ENCODE measurements around the gene FOXK1. TPM values are rescaled to one million over a fixed set of nuclear protein-coding genes. Genes with fewer than 3 reads are reported as not detected.
A peak's percentile ranks its signal among the peaks of the same experiment; 100 is the strongest.

FOXK1 gene
- total and polyA plus RNA-seq, 2 experiments from 2014 or later, result 2.3 to 12.7 TPM

DNA sequence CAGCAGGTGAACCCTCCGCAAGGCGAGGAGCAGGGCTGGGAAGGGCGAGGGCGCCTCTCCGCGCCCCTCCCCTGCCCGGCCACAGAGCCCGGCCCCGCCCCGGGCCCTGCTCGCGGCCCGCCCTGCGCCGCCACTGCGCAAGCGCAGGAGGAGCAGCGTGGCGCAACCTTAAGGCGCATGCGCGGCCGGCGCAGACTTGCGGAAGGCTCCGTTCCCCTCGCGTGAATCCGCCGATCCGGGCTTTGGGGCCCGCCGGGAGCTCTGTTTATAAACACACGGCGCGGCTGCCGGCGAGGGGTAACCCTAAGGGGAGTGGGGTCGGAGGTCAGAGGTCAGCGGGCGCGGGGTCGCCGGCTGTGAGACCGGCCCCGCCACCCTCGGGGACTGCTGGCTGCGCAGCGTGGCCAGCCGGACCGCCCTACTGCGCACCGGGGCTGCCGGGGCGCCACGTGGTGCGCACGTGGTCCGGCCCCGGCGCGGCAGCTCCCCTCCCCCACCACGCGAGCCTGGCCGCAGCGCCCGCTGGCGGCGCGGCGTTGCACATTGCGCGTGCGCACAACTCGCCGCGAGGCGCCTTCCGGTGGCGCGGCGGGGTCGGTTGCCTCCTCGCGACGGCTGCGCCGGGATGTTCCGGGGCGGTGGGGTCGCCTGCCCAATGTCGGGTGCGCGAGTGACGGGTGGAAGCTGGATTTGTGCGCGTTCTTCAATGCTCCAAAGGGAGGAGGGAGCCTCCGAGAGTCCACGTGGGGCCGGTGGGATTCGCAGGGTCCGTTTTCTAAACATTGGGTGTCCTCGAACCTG is 40.2 kb upstream of the FOXK1 start:
- DNase-seq (ENCODE audit: low spot score), result peak; percentile 95
- peaks cover 36% of the 10 kb centered on the region for H3K9me3 Mint-ChIP-seq
- Histone ChIP-seq H3K4me1 (ENCODE audit: insufficient read depth) (no peaks in the 10 kb centered on the region), H3K4me3 (peak overlapping the region; percentile 62), H3F3A (replicated peaks; ENCODE audit: low read depth) (no peaks in the 10 kb centered on the region), H3K27ac (ENCODE audit: low read depth) (peak overlapping the region; percentile 86; the same call in 1 of the 2 replicates), H3K27me3 (ENCODE audit: insufficient read depth) (peaks cover 9% of the 10 kb centered on the region), H3K4me2 (peak overlapping the region; percentile 85), H2AFZ (peak overlapping the region; percentile 90), H3K36me3 (ENCODE audit: insufficient read depth) (no peaks in the 10 kb centered on the region), H4K20me1 (replicated peaks; ENCODE audit: insufficient read depth) (no peaks in the 10 kb centered on the region), H3K9me2 (ENCODE audit: insufficient read depth) (peaks cover 7% of the 10 kb centered on the region), H3K79me2 (replicated peaks; ENCODE audit: insufficient read depth) (no peaks in the 10 kb centered on the region)
- H3K4me3 Mint-ChIP-seq, result peak overlapping the region; percentile 77
- H3K4me1 Mint-ChIP-seq, result no peaks in the 10 kb centered on the region; the same call in 2 of the 3 replicates
- peaks cover 10% of the 10 kb centered on the region for H3K36me3 Mint-ChIP-seq (ENCODE audit: low read depth)
- TF ChIP-seq, protein P1, sequence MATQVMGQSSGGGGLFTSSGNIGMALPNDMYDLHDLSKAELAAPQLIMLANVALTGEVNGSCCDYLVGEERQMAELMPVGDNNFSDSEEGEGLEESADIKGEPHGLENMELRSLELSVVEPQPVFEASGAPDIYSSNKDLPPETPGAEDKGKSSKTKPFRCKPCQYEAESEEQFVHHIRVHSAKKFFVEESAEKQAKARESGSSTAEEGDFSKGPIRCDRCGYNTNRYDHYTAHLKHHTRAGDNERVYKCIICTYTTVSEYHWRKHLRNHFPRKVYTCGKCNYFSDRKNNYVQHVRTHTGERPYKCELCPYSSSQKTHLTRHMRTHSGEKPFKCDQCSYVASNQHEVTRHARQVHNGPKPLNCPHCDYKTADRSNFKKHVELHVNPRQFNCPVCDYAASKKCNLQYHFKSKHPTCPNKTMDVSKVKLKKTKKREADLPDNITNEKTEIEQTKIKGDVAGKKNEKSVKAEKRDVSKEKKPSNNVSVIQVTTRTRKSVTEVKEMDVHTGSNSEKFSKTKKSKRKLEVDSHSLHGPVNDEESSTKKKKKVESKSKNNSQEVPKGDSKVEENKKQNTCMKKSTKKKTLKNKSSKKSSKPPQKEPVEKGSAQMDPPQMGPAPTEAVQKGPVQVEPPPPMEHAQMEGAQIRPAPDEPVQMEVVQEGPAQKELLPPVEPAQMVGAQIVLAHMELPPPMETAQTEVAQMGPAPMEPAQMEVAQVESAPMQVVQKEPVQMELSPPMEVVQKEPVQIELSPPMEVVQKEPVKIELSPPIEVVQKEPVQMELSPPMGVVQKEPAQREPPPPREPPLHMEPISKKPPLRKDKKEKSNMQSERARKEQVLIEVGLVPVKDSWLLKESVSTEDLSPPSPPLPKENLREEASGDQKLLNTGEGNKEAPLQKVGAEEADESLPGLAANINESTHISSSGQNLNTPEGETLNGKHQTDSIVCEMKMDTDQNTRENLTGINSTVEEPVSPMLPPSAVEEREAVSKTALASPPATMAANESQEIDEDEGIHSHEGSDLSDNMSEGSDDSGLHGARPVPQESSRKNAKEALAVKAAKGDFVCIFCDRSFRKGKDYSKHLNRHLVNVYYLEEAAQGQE (IDR thresholded peaks at IDR 0.05; ENCODE audit: unreplicated experiment), result peak; percentile 14
- TF ChIP-seq, protein P2, sequence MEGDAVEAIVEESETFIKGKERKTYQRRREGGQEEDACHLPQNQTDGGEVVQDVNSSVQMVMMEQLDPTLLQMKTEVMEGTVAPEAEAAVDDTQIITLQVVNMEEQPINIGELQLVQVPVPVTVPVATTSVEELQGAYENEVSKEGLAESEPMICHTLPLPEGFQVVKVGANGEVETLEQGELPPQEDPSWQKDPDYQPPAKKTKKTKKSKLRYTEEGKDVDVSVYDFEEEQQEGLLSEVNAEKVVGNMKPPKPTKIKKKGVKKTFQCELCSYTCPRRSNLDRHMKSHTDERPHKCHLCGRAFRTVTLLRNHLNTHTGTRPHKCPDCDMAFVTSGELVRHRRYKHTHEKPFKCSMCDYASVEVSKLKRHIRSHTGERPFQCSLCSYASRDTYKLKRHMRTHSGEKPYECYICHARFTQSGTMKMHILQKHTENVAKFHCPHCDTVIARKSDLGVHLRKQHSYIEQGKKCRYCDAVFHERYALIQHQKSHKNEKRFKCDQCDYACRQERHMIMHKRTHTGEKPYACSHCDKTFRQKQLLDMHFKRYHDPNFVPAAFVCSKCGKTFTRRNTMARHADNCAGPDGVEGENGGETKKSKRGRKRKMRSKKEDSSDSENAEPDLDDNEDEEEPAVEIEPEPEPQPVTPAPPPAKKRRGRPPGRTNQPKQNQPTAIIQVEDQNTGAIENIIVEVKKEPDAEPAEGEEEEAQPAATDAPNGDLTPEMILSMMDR (conservative IDR thresholded peaks at IDR 0.05; ENCODE audit: low read depth in 2 of 2), result peak in 1 of 2 experiments; percentile 58; a peak in 2 of 4 replicates
- TF ChIP-seq CREB1 (CRISPR knock-in tag; IDR thresholded peaks at IDR 0.05; ENCODE audit: low read depth), result peak; percentile 30; the same call in 1 of the 2 replicates
- TF ChIP-seq, protein P3, sequence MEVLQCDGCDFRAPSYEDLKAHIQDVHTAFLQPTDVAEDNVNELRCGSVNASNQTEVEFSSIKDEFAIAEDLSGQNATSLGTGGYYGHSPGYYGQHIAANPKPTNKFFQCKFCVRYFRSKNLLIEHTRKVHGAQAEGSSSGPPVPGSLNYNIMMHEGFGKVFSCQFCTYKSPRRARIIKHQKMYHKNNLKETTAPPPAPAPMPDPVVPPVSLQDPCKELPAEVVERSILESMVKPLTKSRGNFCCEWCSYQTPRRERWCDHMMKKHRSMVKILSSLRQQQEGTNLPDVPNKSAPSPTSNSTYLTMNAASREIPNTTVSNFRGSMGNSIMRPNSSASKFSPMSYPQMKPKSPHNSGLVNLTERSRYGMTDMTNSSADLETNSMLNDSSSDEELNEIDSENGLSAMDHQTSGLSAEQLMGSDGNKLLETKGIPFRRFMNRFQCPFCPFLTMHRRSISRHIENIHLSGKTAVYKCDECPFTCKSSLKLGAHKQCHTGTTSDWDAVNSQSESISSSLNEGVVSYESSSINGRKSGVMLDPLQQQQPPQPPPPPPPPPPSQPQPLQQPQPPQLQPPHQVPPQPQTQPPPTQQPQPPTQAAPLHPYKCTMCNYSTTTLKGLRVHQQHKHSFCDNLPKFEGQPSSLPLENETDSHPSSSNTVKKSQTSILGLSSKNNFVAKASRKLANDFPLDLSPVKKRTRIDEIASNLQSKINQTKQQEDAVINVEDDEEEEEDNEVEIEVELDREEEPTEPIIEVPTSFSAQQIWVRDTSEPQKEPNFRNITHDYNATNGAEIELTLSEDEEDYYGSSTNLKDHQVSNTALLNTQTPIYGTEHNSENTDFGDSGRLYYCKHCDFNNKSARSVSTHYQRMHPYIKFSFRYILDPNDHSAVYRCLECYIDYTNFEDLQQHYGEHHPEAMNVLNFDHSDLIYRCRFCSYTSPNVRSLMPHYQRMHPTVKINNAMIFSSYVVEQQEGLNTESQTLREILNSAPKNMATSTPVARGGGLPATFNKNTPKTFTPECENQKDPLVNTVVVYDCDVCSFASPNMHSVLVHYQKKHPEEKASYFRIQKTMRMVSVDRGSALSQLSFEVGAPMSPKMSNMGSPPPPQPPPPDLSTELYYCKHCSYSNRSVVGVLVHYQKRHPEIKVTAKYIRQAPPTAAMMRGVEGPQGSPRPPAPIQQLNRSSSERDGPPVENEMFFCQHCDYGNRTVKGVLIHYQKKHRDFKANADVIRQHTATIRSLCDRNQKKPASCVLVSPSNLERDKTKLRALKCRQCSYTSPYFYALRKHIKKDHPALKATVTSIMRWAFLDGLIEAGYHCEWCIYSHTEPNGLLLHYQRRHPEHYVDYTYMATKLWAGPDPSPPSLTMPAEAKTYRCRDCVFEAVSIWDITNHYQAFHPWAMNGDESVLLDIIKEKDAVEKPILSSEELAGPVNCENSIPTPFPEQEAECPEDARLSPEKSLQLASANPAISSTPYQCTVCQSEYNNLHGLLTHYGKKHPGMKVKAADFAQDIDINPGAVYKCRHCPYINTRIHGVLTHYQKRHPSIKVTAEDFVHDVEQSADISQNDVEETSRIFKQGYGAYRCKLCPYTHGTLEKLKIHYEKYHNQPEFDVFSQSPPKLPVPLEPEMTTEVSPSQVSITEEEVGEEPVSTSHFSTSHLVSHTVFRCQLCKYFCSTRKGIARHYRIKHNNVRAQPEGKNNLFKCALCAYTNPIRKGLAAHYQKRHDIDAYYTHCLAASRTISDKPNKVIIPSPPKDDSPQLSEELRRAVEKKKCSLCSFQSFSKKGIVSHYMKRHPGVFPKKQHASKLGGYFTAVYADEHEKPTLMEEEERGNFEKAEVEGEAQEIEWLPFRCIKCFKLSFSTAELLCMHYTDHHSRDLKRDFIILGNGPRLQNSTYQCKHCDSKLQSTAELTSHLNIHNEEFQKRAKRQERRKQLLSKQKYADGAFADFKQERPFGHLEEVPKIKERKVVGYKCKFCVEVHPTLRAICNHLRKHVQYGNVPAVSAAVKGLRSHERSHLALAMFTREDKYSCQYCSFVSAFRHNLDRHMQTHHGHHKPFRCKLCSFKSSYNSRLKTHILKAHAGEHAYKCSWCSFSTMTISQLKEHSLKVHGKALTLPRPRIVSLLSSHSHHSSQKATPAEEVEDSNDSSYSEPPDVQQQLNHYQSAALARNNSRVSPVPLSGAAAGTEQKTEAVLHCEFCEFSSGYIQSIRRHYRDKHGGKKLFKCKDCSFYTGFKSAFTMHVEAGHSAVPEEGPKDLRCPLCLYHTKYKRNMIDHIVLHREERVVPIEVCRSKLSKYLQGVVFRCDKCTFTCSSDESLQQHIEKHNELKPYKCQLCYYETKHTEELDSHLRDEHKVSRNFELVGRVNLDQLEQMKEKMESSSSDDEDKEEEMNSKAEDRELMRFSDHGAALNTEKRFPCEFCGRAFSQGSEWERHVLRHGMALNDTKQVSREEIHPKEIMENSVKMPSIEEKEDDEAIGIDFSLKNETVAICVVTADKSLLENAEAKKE (CRISPR knock-in tag; IDR thresholded peaks at IDR 0.05), result no peak
- peak; percentile 64 for TF ChIP-seq POLR2AphosphoS5 (IDR thresholded peaks at IDR 0.05; ENCODE audit: low read depth)
- no peak for TF ChIP-seq ZNF331 (CRISPR knock-in tag; IDR thresholded peaks at IDR 0.05; ENCODE audit: low read depth)
- TF ChIP-seq, protein P4, sequence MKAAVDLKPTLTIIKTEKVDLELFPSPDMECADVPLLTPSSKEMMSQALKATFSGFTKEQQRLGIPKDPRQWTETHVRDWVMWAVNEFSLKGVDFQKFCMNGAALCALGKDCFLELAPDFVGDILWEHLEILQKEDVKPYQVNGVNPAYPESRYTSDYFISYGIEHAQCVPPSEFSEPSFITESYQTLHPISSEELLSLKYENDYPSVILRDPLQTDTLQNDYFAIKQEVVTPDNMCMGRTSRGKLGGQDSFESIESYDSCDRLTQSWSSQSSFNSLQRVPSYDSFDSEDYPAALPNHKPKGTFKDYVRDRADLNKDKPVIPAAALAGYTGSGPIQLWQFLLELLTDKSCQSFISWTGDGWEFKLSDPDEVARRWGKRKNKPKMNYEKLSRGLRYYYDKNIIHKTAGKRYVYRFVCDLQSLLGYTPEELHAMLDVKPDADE (IDR thresholded peaks at IDR 0.05), result 0 out of 2 replicates have a peak, but pooled peaks have one; percentile 15
- no peak for TF ChIP-seq EZH2 (IDR thresholded peaks at IDR 0.05; ENCODE audit: low read depth, unreplicated experiment)
- peak; percentile 95 for ATAC-seq
- H3K27me3 Mint-ChIP-seq (ENCODE audit: insufficient read depth, low read depth, poor library complexity), result peaks cover 13% of the 10 kb centered on the region
- no peak overlapping the region for H3K27ac Mint-ChIP-seq
